Lower leg skin (tissue), 4 donors: Measurements from ENCODE around the gene UQCR10. TPM values are rescaled to one million over a fixed set of nuclear protein-coding genes. Genes with fewer than 3 reads are reported as not detected.

Experiments
- DNase-seq, 2 donors: peaks; one replicate each; pipeline ENCODE4 v3.0.0-alpha.2; 2019; ENCODE audit warnings: low spot score in 2 of 2
- H3K4me3 ChIP-seq: fragments of 200-600 bp; sonication (generic); 2 replicates; pipeline ENCODE4 v1.5.1; 2017; ENCODE audit warnings: mild to moderate bottlenecking, low read depth; ENCODE audit not compliant: poor library complexity, severe bottlenecking
- CTCF ChIP-seq, 3 donors: fragments of 450-650 bp; IDR thresholded peaks; one replicate each; pipeline ENCODE4 v1.5.1; 2016; ENCODE audit warnings: antibody characterized with exemption in 3 of 3, mild to moderate bottlenecking in 3 of 3, moderate library complexity in 2 of 3
- POLR2A ChIP-seq, 2 donors: fragments of 450-650 bp; IDR thresholded peaks; one replicate each; pipeline ENCODE4 v1.6.1; 2016 to 2017; ENCODE audit warnings: antibody characterized with exemption in 2 of 2, mild to moderate bottlenecking in 1 of 2, moderate library complexity in 1 of 2
- WGBS, 2 donors: methylation state at CpG; one replicate each; pipeline ENCODE4 v1.1.5; 2018; 5-methylcytosine and 5-hydroxymethylcytosine counted together
- intact Hi-C: fragments of 100-400 bp; cut with DNase I; formaldehyde crosslinking; loops from one replicate; pipeline ENCODE4 v1.15.0; 2023; ENCODE audit warnings: low total_unique reads
- total RNA-seq, 4 donors: library from RNA; depleted of rRNA; stranded (reverse); fragments of >200 nt; gene quantifications; one replicate each; pipeline ENCODE4 v1.1.0, GENCODE V29; 2016

UQCR10 gene
- total RNA-seq, result 10 to 100 TPM; 23.1 to 65.8 (median 44.3) TPM

GRCh38 chr22:29767171-29768051 lies at the start of gene UQCR10:
UQCR10 (plus strand) TSS chr22:29767369; CDS start chr22:29767399, 30 bp downstream.
- H3K4me3 ChIP-seq, result peak within 1 kb of the TSS; percentile 82
- TF ChIP-seq POLR2A (IDR thresholded peaks at IDR 0.05) (no peak), CTCF (IDR thresholded peaks at IDR 0.05) (no peak)
- intact Hi-C loops, result no loop called here
- 1% methylated on average over 46 of the region's 46 CpGs for WGBS, 2 donors
- DNase-seq, result peak; percentile 89 to 98

GRCh38 chr22:29717789-29718188 lies 49.4 kb upstream of the UQCR10 start:
- intact Hi-C loops, result no loop called here
- no peak overlapping the region for H3K4me3 ChIP-seq
- no peak for DNase-seq
- WGBS, 2 donors, result 53 to 63% methylated on average over 11 of the region's 11 CpGs
- TF ChIP-seq CTCF (IDR thresholded peaks at IDR 0.05), result no peak
- no peak for TF ChIP-seq POLR2A (IDR thresholded peaks at IDR 0.05)

GRCh38 chr22:29718949-29719898 lies 47.9 kb upstream of the UQCR10 start:
- TF ChIP-seq CTCF (IDR thresholded peaks at IDR 0.05), result no peak
- no peak for TF ChIP-seq POLR2A (IDR thresholded peaks at IDR 0.05)
- DNase-seq, result no peak
- WGBS, 2 donors, result 38 to 40% methylated on average over 20 to 24 of the region's 24 CpGs
- no peak overlapping the region for H3K4me3 ChIP-seq
- intact Hi-C loops, result no loop called here

- TF ChIP-seq POLR2A (IDR thresholded peaks at IDR 0.05) (no peak), CTCF (IDR thresholded peaks at IDR 0.05) (no peak)
Observed at GRCh38 chr22:29719899-29720645, 47.1 kb upstream of the UQCR10 start, which contains the start of gene CABP7. CABP7 (plus strand) TSS chr22:29720003; CDS start chr22:29720425, 422 bp downstream.

GRCh38 chr22:29720811-29721323 lies 46.3 kb upstream of the UQCR10 start:
- no peak for DNase-seq
- TF ChIP-seq POLR2A (IDR thresholded peaks at IDR 0.05) (no peak), CTCF (IDR thresholded peaks at IDR 0.05) (no peak)
- intact Hi-C loops, result no loop called here
- WGBS, 2 donors, result 9 to 13% methylated on average over 25 to 34 of the region's 53 CpGs
- H3K4me3 ChIP-seq, result no peak overlapping the region

More at GRCh38 chr22:29719899-29720645, 47.1 kb upstream of the UQCR10 start, which contains the start of gene CABP7:
- DNase-seq, result no peak
- intact Hi-C loops, result no loop called here
- WGBS, 2 donors, result 1% methylated on average over 25 to 86 of the region's 115 CpGs
- no peak within 1 kb of the TSS for H3K4me3 ChIP-seq
